Vagina (tissue), 2 donors: ENCODE data around the gene LPP. TPM values are rescaled to one million over a fixed set of nuclear protein-coding genes. Genes with fewer than 3 reads are reported as not detected.

Experiments
- DNase-seq, 2 donors: peaks; one replicate each; pipeline ENCODE4 v3.0.0-alpha.2; 2017; ENCODE audit errors: extremely low spot score in 2 of 2
- H3K27ac ChIP-seq: fragments of 200-600 bp; sonication (generic); one replicate; pipeline ENCODE4 v1.5.1; 2019
- H3K27me3 ChIP-seq: fragments of 200-600 bp; sonication (generic); one replicate; pipeline ENCODE4 v1.5.1; 2019
- H3K36me3 ChIP-seq, 2 donors: fragments of 200-600 bp; sonication (generic); one replicate each; pipeline ENCODE4 v1.5.1; 2017 to 2019
- H3K4me1 ChIP-seq: fragments of 200-600 bp; sonication (generic); one replicate; pipeline ENCODE4 v1.5.1; 2019
- H3K4me3 ChIP-seq, 2 donors: fragments of 200-600 bp; sonication (generic); 1 replicate in 1 of 2; 2 replicates in 1 of 2; pipeline ENCODE4 v1.5.1; 2016 to 2019
- H3K9me3 ChIP-seq: fragments of 200-600 bp; sonication (generic); one replicate; pipeline ENCODE4 v1.5.1; 2019
- POLR2A ChIP-seq, 2 donors: fragments of 450-650 bp; IDR thresholded peaks; one replicate each; pipeline ENCODE4 v1.6.1; 2017; ENCODE audit warnings: antibody characterized with exemption in 2 of 2, mild to moderate bottlenecking in 2 of 2, moderate library complexity in 2 of 2
- POLR2AphosphoS5 ChIP-seq, 2 donors: sonication (generic); formaldehyde crosslinking; IDR thresholded peaks; one replicate each; pipeline ENCODE4 v1.9.0; 2017; ENCODE audit warnings: antibody characterized with exemption in 2 of 2, mild to moderate bottlenecking in 2 of 2, low read depth in 1 of 2; ENCODE audit not compliant: insufficient read depth in 1 of 2
- intact Hi-C: fragments of 100-400 bp; cut with DNase I; formaldehyde crosslinking; loops from one replicate; pipeline ENCODE4 v1.15.1; 2023
- total RNA-seq: library from RNA; depleted of rRNA; stranded (reverse); fragments of >200 nt; gene quantifications from one replicate; pipeline ENCODE4 v1.2.3, GENCODE V29; 2016
- TF ChIP-seq, protein P1 (sequence below), 3 experiments: fragments of 450-650 bp in 2 of 3; fragments of 200-600 bp in 1 of 3; sonication (generic) in 1 of 3; IDR thresholded peaks; one replicate each; pipeline ENCODE4 v1.5.1; 2017 to 2019; ENCODE audit warnings: antibody characterized with exemption in 3 of 3, mild to moderate bottlenecking in 2 of 3, moderate library complexity in 2 of 3

Gene LPP
- total RNA-seq, 1 donor from 2014 or later: 248 TPM

DNA sequence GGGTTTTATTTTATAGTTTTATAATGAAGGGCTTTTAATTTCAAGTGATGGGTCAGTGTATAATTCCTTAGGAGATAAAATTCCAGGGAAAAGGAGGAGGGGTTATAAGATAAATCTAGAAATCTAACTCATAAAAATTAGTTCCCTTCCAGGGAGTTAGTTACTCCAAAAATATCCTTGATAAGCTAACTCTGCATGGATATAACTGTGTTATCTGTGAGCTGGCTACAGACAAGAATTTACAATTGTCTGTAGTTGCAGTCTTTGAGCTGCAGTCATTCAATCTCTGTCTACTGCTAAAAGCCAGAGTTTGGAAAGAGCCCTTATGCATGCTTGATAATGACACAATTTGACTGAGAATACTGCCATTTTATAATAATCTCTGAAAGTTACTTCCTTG lies 585.6 kb downstream of the LPP start:
- Histone ChIP-seq H3K27me3 (no peaks in the 10 kb centered on the region), H3K9me3 (no peaks in the 10 kb centered on the region), H3K27ac (no peak overlapping the region), H3K4me3 (no peak overlapping the region), H3K36me3 (no peaks in the 10 kb centered on the region), H3K4me1 (peaks cover 3% of the 10 kb centered on the region)
- intact Hi-C loops: no loop called here
- no peak for TF ChIP-seq POLR2A (IDR thresholded peaks at IDR 0.05)
- TF ChIP-seq, protein P1, sequence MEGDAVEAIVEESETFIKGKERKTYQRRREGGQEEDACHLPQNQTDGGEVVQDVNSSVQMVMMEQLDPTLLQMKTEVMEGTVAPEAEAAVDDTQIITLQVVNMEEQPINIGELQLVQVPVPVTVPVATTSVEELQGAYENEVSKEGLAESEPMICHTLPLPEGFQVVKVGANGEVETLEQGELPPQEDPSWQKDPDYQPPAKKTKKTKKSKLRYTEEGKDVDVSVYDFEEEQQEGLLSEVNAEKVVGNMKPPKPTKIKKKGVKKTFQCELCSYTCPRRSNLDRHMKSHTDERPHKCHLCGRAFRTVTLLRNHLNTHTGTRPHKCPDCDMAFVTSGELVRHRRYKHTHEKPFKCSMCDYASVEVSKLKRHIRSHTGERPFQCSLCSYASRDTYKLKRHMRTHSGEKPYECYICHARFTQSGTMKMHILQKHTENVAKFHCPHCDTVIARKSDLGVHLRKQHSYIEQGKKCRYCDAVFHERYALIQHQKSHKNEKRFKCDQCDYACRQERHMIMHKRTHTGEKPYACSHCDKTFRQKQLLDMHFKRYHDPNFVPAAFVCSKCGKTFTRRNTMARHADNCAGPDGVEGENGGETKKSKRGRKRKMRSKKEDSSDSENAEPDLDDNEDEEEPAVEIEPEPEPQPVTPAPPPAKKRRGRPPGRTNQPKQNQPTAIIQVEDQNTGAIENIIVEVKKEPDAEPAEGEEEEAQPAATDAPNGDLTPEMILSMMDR (IDR thresholded peaks at IDR 0.05): no peak
- TF ChIP-seq POLR2AphosphoS5 (IDR thresholded peaks at IDR 0.05; ENCODE audit: insufficient read depth in 1 of 2, low read depth in 1 of 2): no peak
- no peak for DNase-seq

DNA sequence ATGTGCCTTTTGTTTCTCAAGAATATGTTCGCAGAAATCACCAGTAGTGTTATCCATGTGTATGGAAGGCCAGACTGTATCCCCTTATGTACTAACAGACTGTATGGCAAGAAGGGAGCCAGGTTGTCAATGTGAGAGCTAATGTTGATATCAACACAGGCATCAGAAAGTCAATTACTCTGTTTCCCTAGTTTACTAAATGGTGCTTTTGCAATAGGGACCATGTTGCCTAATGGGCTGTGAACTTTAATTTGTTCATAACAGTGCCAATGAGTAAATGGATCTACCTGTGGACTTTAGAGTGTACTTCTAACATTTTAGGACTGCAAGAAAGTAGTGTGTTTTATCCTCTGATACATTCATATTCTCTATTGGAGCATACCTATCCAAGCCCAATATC lies 586.1 kb downstream of the LPP start:
- TF ChIP-seq, protein P1 (IDR thresholded peaks at IDR 0.05): no peak
- no peak for TF ChIP-seq POLR2AphosphoS5 (IDR thresholded peaks at IDR 0.05; ENCODE audit: insufficient read depth in 1 of 2, low read depth in 1 of 2)
- TF ChIP-seq POLR2A (IDR thresholded peaks at IDR 0.05): no peak
- Histone ChIP-seq H3K9me3 (no peaks in the 10 kb centered on the region), H3K4me3 (no peak overlapping the region), H3K27me3 (no peaks in the 10 kb centered on the region), H3K4me1 (no peaks in the 10 kb centered on the region), H3K27ac (no peak overlapping the region), H3K36me3 (no peaks in the 10 kb centered on the region)
- DNase-seq: no peak
- intact Hi-C loops: no loop called here

DNA sequence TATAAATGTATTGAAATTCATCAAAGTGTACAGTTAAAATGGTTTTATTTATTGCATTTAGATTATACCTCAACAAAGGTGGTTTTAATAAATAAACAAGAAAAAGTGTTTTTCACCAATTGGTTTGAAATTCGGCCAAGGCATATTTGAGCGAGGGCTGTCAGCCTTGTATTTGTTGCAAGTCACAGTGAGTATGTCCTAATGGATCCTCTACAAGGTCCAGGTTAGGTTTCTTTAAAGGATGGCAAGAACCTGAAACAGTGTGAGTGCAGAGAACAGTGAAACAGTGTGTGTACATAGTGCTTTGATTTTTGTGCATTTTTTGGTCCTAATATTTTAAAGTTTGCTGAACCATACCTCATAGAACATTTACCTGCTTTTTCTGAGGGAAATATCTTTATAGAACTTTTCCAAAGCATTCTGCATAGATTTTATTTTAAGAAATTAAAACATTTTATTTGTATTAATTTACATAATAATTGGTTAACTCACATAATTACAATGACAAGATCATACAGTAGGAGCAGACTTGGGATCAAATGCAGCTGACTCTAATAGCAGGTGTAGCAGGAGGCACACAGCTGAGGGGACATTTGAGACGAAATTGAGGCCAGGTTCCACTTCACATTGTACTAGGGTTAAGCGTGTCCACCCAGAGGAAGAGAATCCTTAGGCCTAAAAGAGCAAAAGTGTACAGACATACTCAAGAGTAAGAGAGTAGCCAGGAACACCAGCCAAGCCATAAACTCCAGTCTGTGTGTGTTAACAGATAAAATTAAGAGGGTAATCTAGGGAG lies 589.0 kb downstream of the LPP start:
- H3K36me3 ChIP-seq: no peaks in the 10 kb centered on the region
- no peak for DNase-seq
- H3K9me3 ChIP-seq: no peaks in the 10 kb centered on the region
- H3K27me3 ChIP-seq: no peaks in the 10 kb centered on the region
- TF ChIP-seq POLR2A (IDR thresholded peaks at IDR 0.05): no peak
- TF ChIP-seq POLR2AphosphoS5 (IDR thresholded peaks at IDR 0.05; ENCODE audit: insufficient read depth in 1 of 2, low read depth in 1 of 2): no peak
- TF ChIP-seq, protein P1 (IDR thresholded peaks at IDR 0.05): no peak
- intact Hi-C loops: no loop called here
- no peak overlapping the region for H3K4me3 ChIP-seq
- H3K4me1 ChIP-seq: no peaks in the 10 kb centered on the region
- H3K27ac ChIP-seq: no peak overlapping the region

DNA sequence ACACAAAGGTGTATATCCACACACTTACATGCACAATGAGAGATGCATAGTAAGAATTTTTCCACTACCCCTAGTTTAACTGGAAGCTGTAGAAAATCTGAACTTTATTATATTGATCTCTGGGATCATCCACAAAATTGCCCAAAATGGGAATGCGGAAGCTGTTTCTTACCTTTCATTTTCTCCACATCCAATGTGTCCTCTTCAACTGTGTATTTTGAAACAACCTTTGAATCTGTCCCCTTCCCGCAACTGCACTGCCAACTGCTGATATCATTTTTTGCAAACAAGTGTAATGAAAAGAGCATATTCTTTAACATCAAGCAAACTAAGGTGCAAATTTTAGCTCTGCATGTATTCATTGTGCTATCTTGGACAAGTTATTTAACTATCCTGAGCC lies 590.2 kb downstream of the LPP start:
- Histone ChIP-seq H3K4me1 (no peaks in the 10 kb centered on the region), H3K27me3 (no peaks in the 10 kb centered on the region), H3K9me3 (no peaks in the 10 kb centered on the region), H3K36me3 (no peaks in the 10 kb centered on the region), H3K4me3 (no peak overlapping the region), H3K27ac (no peak overlapping the region)
- TF ChIP-seq POLR2A (IDR thresholded peaks at IDR 0.05) (no peak), POLR2AphosphoS5 (IDR thresholded peaks at IDR 0.05; ENCODE audit: insufficient read depth in 1 of 2, low read depth in 1 of 2) (no peak)
- TF ChIP-seq, protein P1 (IDR thresholded peaks at IDR 0.05): no peak
- no peak for DNase-seq
- intact Hi-C loops: no loop called here

DNA sequence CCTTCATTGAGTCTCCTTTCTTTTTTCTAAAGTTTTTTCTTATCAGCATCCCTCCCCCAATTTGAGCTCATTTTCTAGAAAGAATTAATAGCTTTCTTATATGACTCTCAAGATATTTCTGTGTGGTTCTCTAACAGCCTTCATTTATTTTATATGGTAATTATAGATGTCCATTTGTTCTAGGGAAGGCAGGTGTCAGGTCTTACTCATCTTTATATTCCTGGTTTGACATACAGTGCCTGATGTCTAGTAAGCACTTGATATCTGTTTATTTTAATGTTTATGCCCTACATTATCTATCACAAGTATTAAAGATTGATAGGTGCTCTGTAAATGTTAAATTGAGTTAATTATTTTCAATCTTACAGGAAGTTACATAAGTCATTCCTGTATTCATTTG lies 591.1 kb downstream of the LPP start:
- Histone ChIP-seq H3K27me3 (no peaks in the 10 kb centered on the region), H3K4me3 (no peak overlapping the region), H3K4me1 (no peaks in the 10 kb centered on the region), H3K27ac (no peak overlapping the region), H3K36me3 (no peaks in the 10 kb centered on the region), H3K9me3 (no peaks in the 10 kb centered on the region)
- TF ChIP-seq POLR2A (IDR thresholded peaks at IDR 0.05) (no peak), POLR2AphosphoS5 (IDR thresholded peaks at IDR 0.05; ENCODE audit: insufficient read depth in 1 of 2, low read depth in 1 of 2) (no peak)
- TF ChIP-seq, protein P1 (IDR thresholded peaks at IDR 0.05): no peak
- no peak for DNase-seq
- intact Hi-C loops: no loop called here
